NCI-H1105 treated with DMSO at 0.1 percent for 48 hours (cell line): ENCODE measurements around the gene AP2S1.
"Not testable (repeated sequence)": the region's sequence is repeated elsewhere in the genome, so short reads cannot be mapped to it uniquely, and the experiment has no call there.

Experiments
- DNase-seq: peaks from one replicate; lab custom pipeline; 2025; lab: John Stamatoyannopoulos, UW

The AP2S1 gene

GRCh38 chr19:46867170-46867569 is 16.5 kb upstream of the AP2S1 start:
- no peak for DNase-seq

DNA sequence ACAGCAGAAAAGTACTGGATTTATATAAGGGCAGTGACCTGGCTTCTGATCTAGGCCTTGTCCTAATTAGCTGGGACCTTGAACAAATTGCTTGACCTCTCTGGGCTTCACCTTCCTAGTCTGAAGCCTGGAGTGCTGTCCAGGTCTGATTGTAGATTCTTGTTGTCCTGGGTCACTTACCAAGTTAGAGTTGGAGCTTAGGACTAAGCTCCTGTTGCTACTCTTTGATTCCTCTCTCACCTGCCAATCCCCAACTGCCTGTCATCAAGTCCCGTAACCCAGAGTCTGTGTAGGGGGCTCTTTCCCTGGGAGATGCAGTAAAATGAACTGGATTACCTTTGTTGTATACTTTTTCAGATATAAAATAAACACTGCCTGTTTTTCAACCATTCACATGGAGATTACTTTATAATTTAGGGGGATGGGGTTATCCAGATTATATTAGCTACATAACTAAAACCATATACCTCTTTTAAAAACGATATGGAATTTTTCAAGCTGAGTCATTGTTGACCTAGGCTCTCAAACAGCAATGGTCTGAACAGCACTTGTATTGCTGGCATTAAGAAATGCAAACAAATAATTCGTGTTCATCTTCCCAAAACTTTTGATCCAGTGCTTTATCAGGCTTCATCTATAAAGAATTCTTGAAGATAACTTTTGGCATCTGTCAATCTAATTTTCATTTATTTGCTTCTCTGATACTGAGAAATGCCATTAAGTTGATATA is 15.9 kb upstream of the AP2S1 start:
- DNase-seq = no peak

- no peak for DNase-seq
Observed at GRCh38 chr19:46863818-46864629, 13.4 kb upstream of the AP2S1 start.

GRCh38 chr19:46862974-46863632 is 12.5 kb upstream of the AP2S1 start:
- no peak for DNase-seq

GRCh38 chr19:46862503-46862834 is 11.8 kb upstream of the AP2S1 start:
- no peak for DNase-seq

DNA sequence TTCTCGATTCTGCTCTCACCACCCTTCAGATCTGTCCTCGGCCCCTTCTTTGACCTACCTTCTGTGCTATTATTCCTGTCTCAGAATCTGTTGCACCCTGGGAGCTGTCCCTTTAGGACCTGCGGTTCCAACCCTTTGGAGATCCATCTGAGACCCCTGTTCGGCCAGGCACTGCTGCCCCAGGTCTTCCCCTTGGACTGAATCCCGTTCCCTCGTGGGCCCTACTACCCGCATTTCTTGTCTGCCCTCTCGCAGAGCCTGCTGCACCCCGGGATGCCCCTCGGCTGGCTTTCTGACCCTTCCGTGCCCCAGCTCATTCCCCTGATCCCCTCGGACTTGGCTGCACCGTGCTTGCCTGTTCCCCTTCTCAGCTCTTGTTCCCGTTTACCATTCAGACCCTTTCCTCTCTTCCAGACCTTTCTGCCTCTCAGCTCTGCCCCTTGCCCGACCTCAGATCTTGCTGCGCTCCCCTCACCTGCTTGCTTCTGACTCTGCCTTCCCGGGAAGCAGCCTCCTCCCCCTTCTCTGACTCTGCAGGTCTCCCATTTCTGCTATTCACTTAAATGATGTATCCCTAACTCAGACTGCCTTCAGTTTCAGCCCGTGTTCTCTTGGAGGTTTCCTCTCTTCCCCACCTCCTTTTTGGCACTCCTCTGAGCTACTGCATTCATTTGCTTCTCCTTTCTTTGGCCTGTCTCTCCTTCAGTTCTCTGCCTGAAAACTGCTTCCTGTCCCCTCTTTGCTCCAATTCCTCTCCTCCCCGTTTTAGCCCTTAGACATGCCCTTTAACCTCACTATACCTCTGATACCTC is 11.3 kb upstream of the AP2S1 start:
- peak; percentile 16 for DNase-seq

DNA sequence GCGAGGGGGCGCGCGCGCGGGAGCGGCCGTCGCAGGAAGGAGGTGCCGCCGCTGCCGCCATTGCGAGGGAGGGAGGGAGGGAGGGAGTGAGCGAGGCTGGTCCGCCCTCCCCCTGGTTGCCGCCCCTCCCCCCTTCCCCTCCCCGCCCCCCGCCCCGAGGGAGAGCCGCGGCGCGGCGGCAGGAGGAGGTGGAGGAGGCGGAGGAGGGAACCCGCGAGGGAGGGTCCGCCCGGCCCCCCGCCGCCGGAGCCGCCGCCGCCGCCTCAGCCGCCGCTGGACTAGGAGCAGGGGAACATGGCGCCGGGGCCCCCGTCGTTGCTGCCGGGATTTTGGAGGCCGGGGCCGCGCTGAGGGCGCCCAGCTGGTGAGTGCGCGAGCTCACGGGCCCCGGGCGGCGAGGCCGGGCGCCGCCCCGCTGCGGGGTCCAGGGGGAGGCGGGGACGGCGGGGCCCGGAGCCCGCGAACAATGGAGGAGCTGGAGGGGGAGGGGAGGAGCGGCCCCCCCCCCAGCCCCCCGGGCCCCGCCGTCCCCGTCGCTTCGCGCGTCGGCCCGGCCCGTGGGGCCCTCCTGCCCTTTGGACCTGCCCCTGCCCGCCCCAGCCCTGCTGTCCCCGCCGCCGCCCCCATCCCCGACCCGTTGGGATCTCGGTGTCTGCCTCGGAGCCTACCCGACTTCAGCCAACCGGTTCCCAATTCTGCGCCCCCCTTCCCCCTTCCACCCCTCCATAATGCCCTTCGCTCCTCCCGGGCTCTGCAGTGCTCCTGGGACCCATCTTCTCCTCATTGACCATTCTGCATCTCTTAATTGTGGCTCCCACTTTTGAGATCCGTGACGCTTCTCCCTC is 10.4 kb upstream of the AP2S1 start, which contains the start of gene ARHGAP35:
ARHGAP35 (plus strand) TSS at position 152 of the 845 bp plus-strand sequence. CDS start 57,679 bp downstream, outside the sequence.
- no peak for DNase-seq

DNA sequence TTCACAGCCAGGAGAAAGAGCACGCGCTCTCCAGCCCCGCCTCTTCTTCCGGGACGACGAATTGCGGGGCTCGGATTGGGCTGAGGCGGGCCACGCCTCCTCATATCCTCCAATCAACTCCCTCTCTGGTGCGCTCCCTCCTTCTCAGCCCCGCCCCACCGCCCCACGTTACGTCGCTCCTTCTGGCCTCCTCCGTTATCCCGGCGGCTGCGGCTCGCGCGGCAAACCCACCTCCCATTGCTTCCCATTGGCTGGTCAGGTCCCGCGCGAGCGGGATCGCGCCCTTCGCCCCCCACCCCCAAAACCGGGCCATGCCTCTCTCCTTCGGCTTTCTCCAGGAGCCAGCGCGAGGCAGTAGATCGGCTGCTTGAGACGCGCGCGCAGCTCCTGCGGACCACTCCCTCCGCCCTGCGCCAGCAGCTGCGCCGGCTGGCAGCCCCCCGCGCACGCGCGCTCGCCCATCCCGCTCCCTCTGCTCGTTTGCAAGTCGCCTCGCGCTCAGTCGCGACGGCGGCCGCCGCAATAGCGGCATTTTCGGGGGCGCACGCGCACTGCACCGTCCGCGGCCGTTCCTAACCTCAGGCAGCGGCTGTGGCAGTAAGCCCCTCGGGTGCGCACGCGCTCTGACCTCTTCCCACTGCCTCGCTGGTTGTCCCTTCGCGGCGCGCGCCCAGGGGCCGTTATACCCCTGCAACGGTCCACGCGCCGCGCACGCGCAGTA is 9.6 kb upstream of the AP2S1 start:
- peak; percentile 98 for DNase-seq

GRCh38 chr19:46859637-46860124 is 9.0 kb upstream of the AP2S1 start:
- no peak for DNase-seq

- no peak for DNase-seq
Observed at GRCh38 chr19:46856062-46857022, 5.7 kb upstream of the AP2S1 start.

GRCh38 chr19:46854698-46855097 is 4.1 kb upstream of the AP2S1 start:
- DNase-seq = not testable (repeated sequence)

DNA sequence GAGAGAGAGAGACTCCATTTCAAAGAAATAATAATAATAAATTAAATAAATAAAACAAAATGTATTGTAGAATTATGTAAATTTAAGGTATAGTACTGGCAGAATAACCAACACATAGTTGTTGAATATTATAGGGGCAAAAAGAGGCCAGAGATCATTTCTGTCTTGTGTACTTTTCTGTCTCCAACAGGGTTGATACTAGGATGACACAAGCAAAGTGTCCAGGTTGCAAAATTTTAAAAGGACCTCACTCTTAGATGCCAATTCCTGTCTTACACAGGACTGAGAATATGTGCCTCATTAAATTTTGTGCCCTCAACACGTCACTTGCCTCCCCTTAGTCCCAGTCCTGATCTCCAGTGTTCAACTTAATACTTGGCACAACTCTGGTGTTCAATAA is 2.2 kb upstream of the AP2S1 start:
- no peak for DNase-seq

DNA sequence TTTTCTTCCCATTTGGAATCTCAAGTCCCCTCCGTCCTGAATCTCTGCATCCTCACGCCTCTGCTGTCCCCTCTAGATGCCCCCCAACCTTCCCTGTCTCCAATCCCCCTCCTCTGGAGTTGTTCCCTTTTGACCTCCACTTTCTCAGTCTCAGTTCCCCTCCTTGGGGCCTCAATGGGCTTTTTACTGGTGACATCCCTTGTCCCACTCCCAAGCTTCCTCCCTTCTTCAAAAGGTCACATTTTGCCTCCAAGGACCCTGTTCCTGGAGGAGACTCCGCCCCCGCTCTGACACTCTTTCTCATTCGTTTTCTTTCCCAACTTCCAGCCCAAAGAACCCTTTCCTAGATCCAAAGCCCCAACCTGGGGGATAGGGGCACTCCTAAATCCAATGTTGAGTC is 1.0 kb downstream of the AP2S1 start:
- DNase-seq = no peak

DNA sequence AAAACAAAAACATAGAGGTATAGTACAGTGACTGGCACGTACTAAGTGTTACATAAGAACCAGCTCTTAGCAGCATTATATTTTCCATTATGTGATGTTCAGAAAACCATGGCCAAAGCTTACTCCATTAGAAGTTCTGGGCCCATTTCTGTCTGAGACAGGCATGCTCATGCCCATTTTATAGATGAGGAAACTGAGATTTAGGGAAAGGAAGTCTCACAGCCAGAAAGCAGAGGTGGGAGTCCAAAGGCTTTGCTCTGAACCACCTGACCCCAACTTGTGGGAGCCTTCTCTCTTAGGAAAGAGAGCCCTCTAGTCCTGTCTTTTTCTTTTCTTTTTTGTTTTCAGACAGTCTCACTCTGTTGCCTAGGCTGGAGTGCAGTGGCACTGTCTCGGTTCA is 2.3 kb downstream of the AP2S1 start:
- no peak for DNase-seq

DNA sequence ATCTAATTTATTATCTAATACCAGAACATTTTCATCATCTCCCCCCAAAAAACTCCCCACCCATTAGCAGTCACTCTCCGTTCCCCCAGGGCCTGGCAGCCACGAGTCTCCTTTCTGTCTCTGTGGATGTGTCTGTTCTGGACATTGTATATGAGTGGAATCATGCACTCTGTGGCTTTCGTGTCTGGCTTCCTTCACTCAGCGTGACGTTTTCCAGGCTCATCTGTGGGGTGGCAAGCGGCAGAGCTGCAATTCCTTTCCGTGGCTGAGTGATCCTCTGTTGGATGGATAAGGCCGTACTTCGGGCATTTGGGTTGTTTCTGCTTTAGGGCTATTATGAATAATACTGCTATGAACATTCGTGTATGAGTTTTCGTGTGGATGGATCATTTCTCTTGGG is 3.1 kb downstream of the AP2S1 start:
- DNase-seq = no peak

DNA sequence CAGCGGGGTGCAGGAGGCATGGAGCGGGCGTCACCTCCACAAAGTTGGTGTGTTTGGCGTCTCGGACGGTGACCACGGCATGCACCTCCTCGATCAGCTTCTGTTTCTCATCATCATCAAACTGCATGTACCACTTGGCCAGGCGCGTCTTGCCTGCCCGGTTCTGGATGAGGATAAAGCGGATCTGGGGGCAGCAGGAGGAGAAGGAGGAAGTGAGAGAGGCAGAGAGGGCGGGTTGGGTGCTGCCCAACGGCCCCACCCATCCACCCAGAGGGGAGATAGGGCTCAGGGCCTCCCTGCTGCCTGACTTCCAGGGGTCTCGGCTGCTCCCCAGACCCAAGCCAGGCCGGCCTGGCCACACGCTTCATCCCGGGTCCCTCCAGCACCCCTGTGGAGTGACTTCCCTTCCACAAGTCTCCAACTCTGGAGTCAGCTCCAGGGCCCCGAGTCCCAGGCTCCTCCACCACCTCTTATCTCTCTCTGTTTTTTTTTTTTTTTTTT is 4.6 kb downstream of the AP2S1 start:
- DNase-seq = no peak

- no peak for DNase-seq
Observed at GRCh38 chr19:46844067-46844489, 6.6 kb downstream of the AP2S1 start.

DNA sequence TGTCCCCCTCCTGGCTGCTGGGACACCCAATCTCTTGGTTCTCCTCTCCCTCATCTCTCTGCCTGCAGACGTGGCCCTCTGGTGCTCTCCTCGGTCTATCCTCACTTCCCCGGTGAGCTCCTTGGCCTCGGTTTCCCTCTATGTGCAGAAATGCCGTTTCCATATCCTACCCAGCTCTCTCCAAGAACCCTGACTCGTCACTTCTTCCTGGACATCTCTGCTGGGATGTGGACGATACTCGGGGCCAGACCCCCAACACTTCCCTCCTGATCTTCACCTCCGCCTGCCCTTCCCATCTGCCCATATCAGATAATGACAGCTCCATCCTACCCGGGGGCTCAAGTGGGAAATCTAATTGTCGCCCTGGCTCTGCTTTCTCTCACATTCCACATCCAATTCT is 7.9 kb downstream of the AP2S1 start:
- no peak for DNase-seq
